Osteocyte (in vitro differentiated cells): ENCODE data around the gene TTYH2. TPM values are rescaled to one million over a fixed set of nuclear protein-coding genes. Genes with fewer than 3 reads are reported as not detected.

ENCODE experiments used
- DNase-seq: peaks from one replicate; pipeline ENCODE4 v3.0.0; 2021; ENCODE audit warnings: mixed read lengths; ENCODE audit not compliant: unreplicated experiment; ENCODE audit errors: extremely low spot score
- H3K27ac Mint-ChIP-seq: one replicate; pipeline ENCODE4 v1.8.0; 2021; ENCODE audit warnings: mild to moderate bottlenecking, mixed read lengths; ENCODE audit not compliant: unreplicated experiment
- H3K27me3 Mint-ChIP-seq: one replicate; pipeline ENCODE4 v1.8.0; 2021; ENCODE audit warnings: mixed read lengths; ENCODE audit not compliant: unreplicated experiment
- H3K36me3 Mint-ChIP-seq: one replicate; pipeline ENCODE4 v1.8.0; 2021; ENCODE audit warnings: mixed read lengths; ENCODE audit not compliant: unreplicated experiment
- H3K4me1 Mint-ChIP-seq: one replicate; pipeline ENCODE4 v1.8.0; 2021; ENCODE audit warnings: mixed read lengths; ENCODE audit not compliant: unreplicated experiment
- H3K4me3 Mint-ChIP-seq: one replicate; pipeline ENCODE4 v1.8.0; 2021; ENCODE audit warnings: mild to moderate bottlenecking, moderate library complexity, mixed read lengths; ENCODE audit not compliant: unreplicated experiment
- H3K9me3 Mint-ChIP-seq: one replicate; pipeline ENCODE4 v1.8.0; 2021; ENCODE audit warnings: mixed read lengths; ENCODE audit not compliant: unreplicated experiment
- total RNA-seq: library from RNA; stranded (reverse); gene quantifications from 2 replicates; pipeline ENCODE4 v1.2.1, GENCODE V29; 2021
- TF ChIP-seq, protein P1 (sequence below): fragments of 200-600 bp; sonication (generic); IDR thresholded peaks from 2 replicates; pipeline ENCODE4 v1.5.0; 2021; ENCODE audit warnings: antibody characterized with exemption, mild to moderate bottlenecking, moderate library complexity

TTYH2 gene
- total RNA-seq, 1 donor from 2014 or later, result 1.8 TPM

DNA sequence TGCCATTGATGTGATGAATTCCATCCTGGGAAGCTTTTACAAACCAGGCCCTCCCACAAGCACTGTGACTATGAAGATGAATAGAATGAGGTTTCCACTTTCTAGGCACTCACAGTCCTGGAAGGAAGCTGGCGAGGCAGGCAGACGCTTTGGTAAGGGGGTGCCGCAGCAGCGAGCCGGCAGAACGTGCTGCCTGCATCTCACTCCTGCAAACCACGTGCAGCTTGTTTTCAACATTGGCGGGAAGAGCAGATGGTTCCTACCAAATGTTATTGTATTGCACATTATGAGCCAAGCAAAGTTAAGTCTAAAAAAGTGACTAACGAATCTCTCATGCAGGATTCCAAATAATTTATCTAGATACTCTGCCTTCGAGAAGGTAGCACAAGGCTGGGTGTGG lies 57.0 kb downstream of the TTYH2 start:
- Mint-ChIP-seq H3K27ac (no peak overlapping the region), H3K36me3 (no peaks in the 10 kb centered on the region), H3K27me3 (peaks cover 14% of the 10 kb centered on the region), H3K9me3 (no peaks in the 10 kb centered on the region), H3K4me1 (peaks cover 14% of the 10 kb centered on the region), H3K4me3 (no peak overlapping the region)
- no peak for DNase-seq
- TF ChIP-seq, protein P1, sequence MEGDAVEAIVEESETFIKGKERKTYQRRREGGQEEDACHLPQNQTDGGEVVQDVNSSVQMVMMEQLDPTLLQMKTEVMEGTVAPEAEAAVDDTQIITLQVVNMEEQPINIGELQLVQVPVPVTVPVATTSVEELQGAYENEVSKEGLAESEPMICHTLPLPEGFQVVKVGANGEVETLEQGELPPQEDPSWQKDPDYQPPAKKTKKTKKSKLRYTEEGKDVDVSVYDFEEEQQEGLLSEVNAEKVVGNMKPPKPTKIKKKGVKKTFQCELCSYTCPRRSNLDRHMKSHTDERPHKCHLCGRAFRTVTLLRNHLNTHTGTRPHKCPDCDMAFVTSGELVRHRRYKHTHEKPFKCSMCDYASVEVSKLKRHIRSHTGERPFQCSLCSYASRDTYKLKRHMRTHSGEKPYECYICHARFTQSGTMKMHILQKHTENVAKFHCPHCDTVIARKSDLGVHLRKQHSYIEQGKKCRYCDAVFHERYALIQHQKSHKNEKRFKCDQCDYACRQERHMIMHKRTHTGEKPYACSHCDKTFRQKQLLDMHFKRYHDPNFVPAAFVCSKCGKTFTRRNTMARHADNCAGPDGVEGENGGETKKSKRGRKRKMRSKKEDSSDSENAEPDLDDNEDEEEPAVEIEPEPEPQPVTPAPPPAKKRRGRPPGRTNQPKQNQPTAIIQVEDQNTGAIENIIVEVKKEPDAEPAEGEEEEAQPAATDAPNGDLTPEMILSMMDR, result no peak

DNA sequence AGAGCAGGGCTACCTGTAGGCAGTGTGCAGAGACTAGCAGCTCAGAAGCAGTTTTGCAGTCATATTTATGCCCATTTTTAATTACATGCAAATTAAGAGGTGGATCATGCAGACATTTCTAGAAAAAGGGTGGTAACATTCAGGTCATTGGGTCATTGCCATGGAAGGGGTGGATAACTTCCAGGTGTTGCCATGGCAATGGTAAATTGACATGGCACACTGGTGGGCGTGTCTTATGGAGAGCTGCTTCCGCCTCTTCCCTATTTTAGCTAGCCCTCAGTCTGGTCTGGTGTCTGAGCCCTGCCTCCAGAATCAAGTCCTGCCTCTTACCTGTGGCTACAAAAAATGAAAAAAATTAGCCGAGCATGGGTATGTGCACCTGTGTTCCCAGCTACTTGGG lies 57.9 kb downstream of the TTYH2 start:
- Mint-ChIP-seq H3K27ac (no peak overlapping the region), H3K27me3 (peaks cover 21% of the 10 kb centered on the region), H3K4me3 (no peak overlapping the region), H3K9me3 (no peaks in the 10 kb centered on the region), H3K4me1 (peaks cover 19% of the 10 kb centered on the region), H3K36me3 (no peaks in the 10 kb centered on the region)
- DNase-seq, result no peak
- TF ChIP-seq, protein P1, result no peak

- Mint-ChIP-seq H3K9me3 (no peaks in the 10 kb centered on the region), H3K4me3 (no peak overlapping the region), H3K4me1 (peaks cover 25% of the 10 kb centered on the region), H3K36me3 (no peaks in the 10 kb centered on the region), H3K27ac (no peak overlapping the region), H3K27me3 (peaks cover 23% of the 10 kb centered on the region)
- TF ChIP-seq, protein P1, result no peak
- DNase-seq, result no peak
Observed at GRCh38 chr17:74271901-74272561, 58.7 kb downstream of the TTYH2 start.

DNA sequence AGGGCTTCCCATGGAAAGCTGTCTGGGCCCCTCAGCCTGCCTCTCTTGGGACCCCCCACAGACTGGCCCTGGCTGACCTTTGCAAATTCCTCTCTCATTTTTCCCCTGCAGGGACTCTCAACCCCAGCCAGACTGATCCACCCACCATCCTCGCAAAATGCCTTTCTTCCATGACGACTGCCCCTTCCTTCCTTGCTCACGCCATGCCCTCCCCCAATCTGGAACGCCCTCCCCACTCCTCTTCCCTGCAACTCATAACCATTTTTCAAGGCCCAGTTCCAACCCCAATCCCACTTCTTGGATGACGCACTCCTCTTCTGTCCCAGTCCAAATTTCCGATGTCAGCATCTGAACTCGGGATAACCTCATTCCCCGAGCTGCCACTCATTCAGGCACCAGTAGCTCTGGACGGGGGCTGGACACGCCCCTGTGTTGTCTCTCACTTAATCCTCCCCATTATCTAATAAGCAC lies 59.4 kb downstream of the TTYH2 start:
- H3K4me3 Mint-ChIP-seq, result no peak overlapping the region
- DNase-seq, result no peak

DNA sequence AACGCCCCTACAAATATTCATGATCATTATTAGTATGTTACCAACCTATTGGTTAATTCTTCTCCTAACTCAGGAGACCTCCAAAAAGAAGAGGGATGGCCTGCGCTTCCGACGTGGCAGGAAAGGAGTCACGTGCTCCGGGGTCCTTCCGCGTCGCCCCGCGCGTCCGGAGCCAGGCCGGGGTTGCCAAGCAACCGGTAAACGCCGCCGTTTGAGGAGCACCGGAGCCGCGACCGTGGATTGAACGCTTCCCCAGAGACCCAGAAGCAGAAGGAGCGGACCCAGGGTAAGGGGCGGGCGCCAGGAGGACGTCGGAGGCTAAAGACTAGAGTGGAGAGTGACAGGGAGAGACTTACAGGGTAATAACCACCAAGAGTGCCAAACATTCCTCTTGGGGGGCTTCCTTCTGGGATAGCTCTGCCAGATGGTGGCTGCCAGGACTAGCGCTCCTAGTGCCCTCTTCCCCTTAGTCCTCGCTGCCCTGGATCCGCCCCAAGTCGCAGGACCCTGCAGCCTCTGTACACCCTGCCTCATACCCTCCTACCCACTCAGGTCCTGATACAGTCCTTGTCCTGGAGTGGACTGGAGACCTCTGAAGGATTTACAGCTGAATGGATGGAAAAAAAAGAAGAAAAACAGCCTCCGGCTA lies 60.8 kb downstream of the TTYH2 start, which contains the start of gene DNAI2:
Gene DNAI2 (plus strand): TSS at position 175 of the 649 bp plus-strand sequence. CDS start 7,584 bp downstream, outside the sequence.
- peaks cover 23% of the 10 kb centered on the region for H3K27me3 Mint-ChIP-seq
- peaks cover 25% of the 10 kb centered on the region for H3K4me1 Mint-ChIP-seq
- no peak within 1 kb of the TSS for H3K4me3 Mint-ChIP-seq
- no peak for DNase-seq
- no peak within 1 kb of the TSS for H3K27ac Mint-ChIP-seq
- no peaks in the 10 kb centered on the region for H3K9me3 Mint-ChIP-seq
- no peaks in the 10 kb centered on the region for H3K36me3 Mint-ChIP-seq
- TF ChIP-seq, protein P1, result no peak

More for the DNA sequence above, 59.4 kb downstream of the TTYH2 start:
- Mint-ChIP-seq H3K27ac (no peak overlapping the region), H3K27me3 (peaks cover 23% of the 10 kb centered on the region), H3K9me3 (no peaks in the 10 kb centered on the region), H3K4me1 (peaks cover 25% of the 10 kb centered on the region), H3K36me3 (no peaks in the 10 kb centered on the region)
- TF ChIP-seq, protein P1, result no peak
